Endothelial cell (in vitro differentiated cells): Measurements from ENCODE around the gene MLLT3. TPM values are rescaled to one million over a fixed set of nuclear protein-coding genes. Genes with fewer than 3 reads are reported as not detected.

ENCODE experiments used
- DNase-seq: peaks from one replicate; pipeline ENCODE4 v3.0.0; 2021; ENCODE audit warnings: low spot score
- H3K27ac Mint-ChIP-seq: one replicate; pipeline ENCODE4 v1.8.0; 2021; ENCODE audit warnings: mixed read lengths, inconsistent platforms; ENCODE audit not compliant: unreplicated experiment
- H3K27me3 Mint-ChIP-seq: one replicate; pipeline ENCODE4 v1.8.0; 2021; ENCODE audit warnings: mild to moderate bottlenecking, moderate library complexity, mixed read lengths, inconsistent platforms; ENCODE audit not compliant: unreplicated experiment
- H3K36me3 Mint-ChIP-seq: one replicate; pipeline ENCODE4 v1.8.0; 2021; ENCODE audit warnings: mild to moderate bottlenecking, low read depth, mixed read lengths, inconsistent platforms; ENCODE audit not compliant: unreplicated experiment
- H3K4me1 Mint-ChIP-seq: one replicate; pipeline ENCODE4 v1.8.0; 2021; ENCODE audit warnings: mild to moderate bottlenecking, mixed read lengths, inconsistent platforms; ENCODE audit not compliant: unreplicated experiment
- H3K4me3 Mint-ChIP-seq: one replicate; pipeline ENCODE4 v1.8.0; 2021; ENCODE audit warnings: mild to moderate bottlenecking, mixed read lengths, inconsistent platforms; ENCODE audit not compliant: unreplicated experiment
- H3K9me3 Mint-ChIP-seq: one replicate; pipeline ENCODE4 v1.8.0; 2021; ENCODE audit warnings: mixed read lengths, inconsistent platforms; ENCODE audit not compliant: unreplicated experiment
- total RNA-seq: library from RNA; stranded (reverse); fragmentation: NEBNext Ultra II Directional; extraction: Animal tissue kit (Norgen Biotek cat#: 25700); gene quantifications from one replicate; pipeline ENCODE4 v1.2.1, GENCODE V29; 2021; ENCODE audit not compliant: unreplicated experiment
- TF ChIP-seq, protein P1 (sequence below): fragments of 200-600 bp; sonication (generic); IDR thresholded peaks from one replicate; pipeline ENCODE4 v1.5.0; 2021; ENCODE audit warnings: antibody characterized with exemption; ENCODE audit not compliant: unreplicated experiment

MLLT3 gene
- total RNA-seq, 1 donor from 2014 or later: 25.2 TPM

DNA sequence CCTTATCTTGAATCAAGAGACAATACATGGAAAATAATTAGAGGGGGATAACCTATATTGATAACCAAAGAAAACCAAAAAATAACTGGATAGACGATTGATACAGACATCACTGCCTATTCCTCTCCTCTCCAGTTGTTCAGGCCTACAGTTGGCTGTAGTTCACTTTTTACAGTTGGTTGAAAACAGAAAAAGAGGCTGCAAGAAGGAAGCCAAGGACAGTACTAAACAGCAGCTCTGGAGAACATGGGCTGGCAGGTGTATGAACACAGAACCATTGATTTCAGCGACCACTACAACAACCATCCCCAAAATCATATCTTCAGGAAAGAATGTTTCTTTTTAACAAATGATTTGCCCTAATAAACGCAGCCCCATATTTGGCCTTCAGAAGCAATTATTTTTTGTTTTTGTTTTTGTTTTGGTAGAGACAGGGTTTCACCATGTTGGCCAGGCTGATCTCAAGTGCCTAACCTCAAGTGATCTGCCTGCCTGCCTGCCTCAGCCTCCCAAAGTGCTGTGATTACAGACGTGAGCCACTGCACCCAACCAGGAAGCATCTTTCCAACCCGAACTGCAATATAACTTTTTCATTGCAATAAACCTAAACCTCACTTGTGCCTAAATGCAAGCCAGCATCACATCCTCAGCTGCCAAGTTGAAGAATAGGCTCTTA is 64.3 kb downstream of the MLLT3 start:
- Mint-ChIP-seq H3K36me3 (no peaks in the 10 kb centered on the region), H3K4me3 (no peak overlapping the region), H3K4me1 (peaks cover 11% of the 10 kb centered on the region), H3K27me3 (no peaks in the 10 kb centered on the region), H3K9me3 (no peaks in the 10 kb centered on the region), H3K27ac (no peak overlapping the region)
- no peak for DNase-seq
- TF ChIP-seq, protein P1, sequence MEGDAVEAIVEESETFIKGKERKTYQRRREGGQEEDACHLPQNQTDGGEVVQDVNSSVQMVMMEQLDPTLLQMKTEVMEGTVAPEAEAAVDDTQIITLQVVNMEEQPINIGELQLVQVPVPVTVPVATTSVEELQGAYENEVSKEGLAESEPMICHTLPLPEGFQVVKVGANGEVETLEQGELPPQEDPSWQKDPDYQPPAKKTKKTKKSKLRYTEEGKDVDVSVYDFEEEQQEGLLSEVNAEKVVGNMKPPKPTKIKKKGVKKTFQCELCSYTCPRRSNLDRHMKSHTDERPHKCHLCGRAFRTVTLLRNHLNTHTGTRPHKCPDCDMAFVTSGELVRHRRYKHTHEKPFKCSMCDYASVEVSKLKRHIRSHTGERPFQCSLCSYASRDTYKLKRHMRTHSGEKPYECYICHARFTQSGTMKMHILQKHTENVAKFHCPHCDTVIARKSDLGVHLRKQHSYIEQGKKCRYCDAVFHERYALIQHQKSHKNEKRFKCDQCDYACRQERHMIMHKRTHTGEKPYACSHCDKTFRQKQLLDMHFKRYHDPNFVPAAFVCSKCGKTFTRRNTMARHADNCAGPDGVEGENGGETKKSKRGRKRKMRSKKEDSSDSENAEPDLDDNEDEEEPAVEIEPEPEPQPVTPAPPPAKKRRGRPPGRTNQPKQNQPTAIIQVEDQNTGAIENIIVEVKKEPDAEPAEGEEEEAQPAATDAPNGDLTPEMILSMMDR: no peak

DNA sequence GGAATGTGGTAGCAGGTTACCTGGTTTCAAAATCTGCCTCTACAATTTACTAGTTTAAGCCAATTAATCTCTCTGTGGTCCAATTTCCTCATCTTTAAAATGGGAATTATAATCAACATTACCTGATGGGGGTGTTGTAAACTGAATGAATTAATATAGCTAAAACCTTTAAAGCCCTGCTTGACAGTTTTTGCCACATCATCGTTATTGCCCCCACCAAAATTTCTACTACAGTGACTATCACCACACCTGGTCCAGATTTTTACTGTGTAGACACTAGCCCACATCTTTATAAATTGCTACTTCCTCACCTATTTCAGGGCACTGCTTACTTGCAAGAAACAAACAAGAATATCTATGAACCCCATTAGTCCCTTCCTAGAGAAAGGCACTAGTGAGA is 65.0 kb downstream of the MLLT3 start:
- DNase-seq: no peak
- no peak overlapping the region for H3K27ac Mint-ChIP-seq
- H3K4me3 Mint-ChIP-seq: no peak overlapping the region
- no peaks in the 10 kb centered on the region for H3K36me3 Mint-ChIP-seq
- peaks cover 11% of the 10 kb centered on the region for H3K4me1 Mint-ChIP-seq
- no peaks in the 10 kb centered on the region for H3K27me3 Mint-ChIP-seq
- H3K9me3 Mint-ChIP-seq: no peaks in the 10 kb centered on the region
- TF ChIP-seq, protein P1: no peak

DNA sequence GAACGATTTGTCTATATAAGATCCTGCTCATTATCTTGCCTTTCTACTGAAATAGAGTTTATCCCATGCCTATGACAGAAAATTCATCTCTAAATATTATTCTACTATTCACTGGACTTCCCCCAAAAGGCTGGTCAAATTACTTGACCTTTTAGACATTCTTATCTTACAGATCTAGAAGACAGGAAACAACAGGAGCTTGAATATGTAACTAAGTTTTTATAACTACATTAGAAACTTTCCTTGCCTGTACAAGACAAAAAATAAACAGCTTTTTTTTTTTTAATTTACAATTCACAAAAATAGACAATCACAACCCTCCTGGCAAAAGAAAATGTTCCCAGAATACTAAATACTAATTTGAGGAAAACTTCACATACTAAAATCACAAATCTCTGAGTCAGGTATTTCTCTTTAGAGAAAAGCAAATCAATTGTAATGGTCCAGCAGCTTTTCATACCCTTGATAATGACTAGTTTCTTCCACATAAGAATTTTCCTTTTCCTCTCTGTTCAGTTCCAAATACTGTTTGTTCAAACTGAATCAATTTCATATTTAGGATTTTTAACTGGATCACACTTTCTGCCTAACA is 68.6 kb downstream of the MLLT3 start:
- no peak for DNase-seq
- no peaks in the 10 kb centered on the region for H3K36me3 Mint-ChIP-seq
- no peaks in the 10 kb centered on the region for H3K27me3 Mint-ChIP-seq
- no peak overlapping the region for H3K4me3 Mint-ChIP-seq
- no peak overlapping the region for H3K27ac Mint-ChIP-seq
- peaks cover 16% of the 10 kb centered on the region for H3K4me1 Mint-ChIP-seq
- no peaks in the 10 kb centered on the region for H3K9me3 Mint-ChIP-seq
- TF ChIP-seq, protein P1: no peak

DNA sequence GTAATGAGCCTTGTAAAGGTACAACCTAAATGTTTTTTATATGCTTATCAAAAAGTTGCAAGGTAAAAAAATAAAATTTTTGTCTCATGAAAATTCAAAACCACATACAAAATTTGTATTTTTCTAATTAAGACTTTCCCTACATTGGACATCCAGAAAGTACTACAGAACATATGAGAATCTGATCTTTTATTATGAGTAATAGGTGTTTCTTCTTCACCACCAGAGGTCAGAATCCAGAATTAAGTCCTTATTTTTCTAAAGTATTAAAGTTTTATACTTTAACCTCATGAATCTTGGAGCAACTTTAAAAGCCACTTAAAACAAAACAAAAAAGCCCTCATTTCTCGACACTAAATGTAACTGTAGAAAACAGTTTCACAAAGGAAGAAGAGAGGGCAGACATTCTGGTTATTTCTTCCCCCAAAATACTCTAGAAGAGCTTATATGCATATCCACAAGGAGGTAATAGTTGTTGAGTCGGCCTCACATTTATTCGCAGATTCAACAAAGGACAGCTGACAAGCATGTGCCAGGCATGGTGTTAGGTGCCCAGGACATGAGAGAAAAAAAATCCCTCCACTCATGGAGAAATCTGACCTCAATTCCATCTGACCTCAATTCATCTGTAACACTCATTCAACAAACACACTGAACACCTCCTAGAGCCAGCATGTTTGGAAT is 69.3 kb downstream of the MLLT3 start:
- Mint-ChIP-seq H3K4me1 (peaks cover 16% of the 10 kb centered on the region), H3K27ac (no peak overlapping the region), H3K4me3 (no peak overlapping the region), H3K36me3 (no peaks in the 10 kb centered on the region), H3K27me3 (no peaks in the 10 kb centered on the region), H3K9me3 (no peaks in the 10 kb centered on the region)
- TF ChIP-seq, protein P1: no peak
- no peak for DNase-seq

DNA sequence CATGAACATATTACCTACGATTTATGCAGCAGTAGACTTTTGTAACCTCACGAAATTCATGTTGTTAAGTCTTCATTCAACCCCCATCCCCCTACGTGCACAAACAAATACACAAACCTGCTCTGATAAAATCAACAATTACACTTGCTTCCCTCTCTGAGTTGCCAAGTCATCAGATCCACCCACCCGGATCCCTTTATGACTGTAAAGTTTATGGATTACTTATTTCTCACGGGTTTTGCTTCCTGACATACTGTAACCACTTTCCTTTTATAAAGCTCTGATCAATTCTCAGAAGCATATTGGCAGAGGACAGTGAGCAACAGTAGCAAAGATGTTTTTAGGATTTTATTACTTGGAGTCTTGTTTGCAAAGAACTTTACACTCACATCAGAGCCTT is 70.5 kb downstream of the MLLT3 start:
- no peak overlapping the region for H3K4me3 Mint-ChIP-seq
- no peak overlapping the region for H3K27ac Mint-ChIP-seq
- no peak for DNase-seq

More for the DNA sequence above, 70.5 kb downstream of the MLLT3 start:
- TF ChIP-seq, protein P1: no peak
- no peaks in the 10 kb centered on the region for H3K36me3 Mint-ChIP-seq
- no peaks in the 10 kb centered on the region for H3K9me3 Mint-ChIP-seq
- peaks cover 10% of the 10 kb centered on the region for H3K4me1 Mint-ChIP-seq
- H3K27me3 Mint-ChIP-seq: no peaks in the 10 kb centered on the region
